ENCODE measurements around the gene OXT.
"Not testable (repeated sequence)": the region's sequence is repeated elsewhere in the genome, so short reads cannot be mapped to it uniquely, and the experiment has no call there.

OXT gene

DNA sequence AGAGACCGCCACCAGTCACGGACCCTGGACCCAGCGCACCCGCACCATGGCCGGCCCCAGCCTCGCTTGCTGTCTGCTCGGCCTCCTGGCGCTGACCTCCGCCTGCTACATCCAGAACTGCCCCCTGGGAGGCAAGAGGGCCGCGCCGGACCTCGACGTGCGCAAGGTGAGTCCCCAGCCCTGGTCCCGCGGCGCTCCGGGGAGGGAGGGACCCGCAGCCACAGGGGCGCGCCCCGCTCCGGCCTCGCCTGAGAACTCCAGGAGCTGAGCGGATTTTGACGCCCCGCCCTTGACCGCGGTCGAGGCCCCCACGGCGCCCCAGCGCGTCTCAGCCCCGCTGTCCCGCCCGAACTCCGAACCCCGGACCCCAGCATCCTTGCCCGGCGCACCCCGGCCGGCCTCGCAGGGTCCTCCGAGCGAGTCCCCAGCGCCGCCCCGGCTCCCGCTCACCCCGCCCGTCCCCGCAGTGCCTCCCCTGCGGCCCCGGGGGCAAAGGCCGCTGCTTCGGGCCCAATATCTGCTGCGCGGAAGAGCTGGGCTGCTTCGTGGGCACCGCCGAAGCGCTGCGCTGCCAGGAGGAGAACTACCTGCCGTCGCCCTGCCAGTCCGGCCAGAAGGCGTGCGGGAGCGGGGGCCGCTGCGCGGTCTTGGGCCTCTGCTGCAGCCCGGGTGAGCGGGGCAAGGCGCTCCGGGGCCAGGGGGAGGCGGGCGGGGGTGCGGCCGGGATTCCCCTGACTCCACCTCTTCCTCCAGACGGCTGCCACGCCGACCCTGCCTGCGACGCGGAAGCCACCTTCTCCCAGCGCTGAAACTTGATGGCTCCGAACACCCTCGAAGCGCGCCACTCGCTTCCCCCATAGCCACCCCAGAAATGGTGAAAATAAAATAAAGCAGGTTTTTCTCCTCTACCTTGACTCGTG lies at the start of gene OXT:
Gene OXT (plus strand): TSS at position 11 of the 920 bp plus-strand sequence. CDS start 36 bp downstream, at position 47.
- peak; percentile 57 to 62 (median 58) for DNase-seq (ENCODE audit: low read depth in 3 of 3, low spot score in 1 of 3)

DNA sequence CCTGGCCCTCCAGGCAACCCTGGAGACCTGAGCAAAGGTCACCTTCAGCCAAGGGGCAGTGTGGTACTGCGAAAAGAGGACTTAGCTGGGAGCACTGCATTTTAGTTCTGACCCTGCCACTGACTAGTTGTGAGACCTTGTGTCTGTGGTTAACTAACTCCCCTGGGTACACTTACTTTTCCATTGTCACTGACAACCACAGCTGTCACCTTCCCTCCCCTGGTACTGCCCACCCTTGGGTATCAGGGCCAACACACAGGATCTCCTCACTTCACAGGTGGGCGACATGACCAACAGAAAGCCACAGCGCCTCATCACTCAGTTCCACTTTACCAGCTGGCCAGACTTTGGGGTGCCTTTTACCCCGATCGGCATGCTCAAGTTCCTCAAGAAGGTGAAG lies 49.6 kb upstream of the OXT start:
- DNase-seq (ENCODE audit: low read depth in 3 of 3, low spot score in 1 of 3), result no peak

- not testable (repeated sequence) for DNase-seq (ENCODE audit: low read depth in 3 of 3, low spot score in 1 of 3)
Measured at GRCh38 chr20:3022559-3023490, 48.6 kb upstream of the OXT start.

DNA sequence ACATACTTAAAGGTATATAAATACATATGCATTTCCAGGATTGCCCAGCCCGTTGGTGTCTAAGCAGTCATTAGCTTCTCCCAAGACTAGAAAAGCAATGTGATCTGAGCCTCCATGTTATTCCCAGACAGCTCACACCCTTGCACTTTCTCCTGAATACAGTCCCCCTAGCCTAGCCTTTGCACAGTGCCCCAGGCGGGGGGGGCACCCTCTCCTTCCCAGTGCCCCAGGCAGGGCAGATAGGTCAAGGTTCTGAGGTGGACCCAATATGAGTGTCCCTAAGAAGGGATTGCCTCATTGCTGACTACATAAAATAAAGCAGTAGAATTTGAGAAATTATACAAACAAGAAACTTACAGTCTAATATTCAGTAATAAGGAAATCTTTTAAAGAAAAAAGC lies 43.4 kb upstream of the OXT start:
- no peak for DNase-seq (ENCODE audit: low read depth in 3 of 3, low spot score in 1 of 3)

DNA sequence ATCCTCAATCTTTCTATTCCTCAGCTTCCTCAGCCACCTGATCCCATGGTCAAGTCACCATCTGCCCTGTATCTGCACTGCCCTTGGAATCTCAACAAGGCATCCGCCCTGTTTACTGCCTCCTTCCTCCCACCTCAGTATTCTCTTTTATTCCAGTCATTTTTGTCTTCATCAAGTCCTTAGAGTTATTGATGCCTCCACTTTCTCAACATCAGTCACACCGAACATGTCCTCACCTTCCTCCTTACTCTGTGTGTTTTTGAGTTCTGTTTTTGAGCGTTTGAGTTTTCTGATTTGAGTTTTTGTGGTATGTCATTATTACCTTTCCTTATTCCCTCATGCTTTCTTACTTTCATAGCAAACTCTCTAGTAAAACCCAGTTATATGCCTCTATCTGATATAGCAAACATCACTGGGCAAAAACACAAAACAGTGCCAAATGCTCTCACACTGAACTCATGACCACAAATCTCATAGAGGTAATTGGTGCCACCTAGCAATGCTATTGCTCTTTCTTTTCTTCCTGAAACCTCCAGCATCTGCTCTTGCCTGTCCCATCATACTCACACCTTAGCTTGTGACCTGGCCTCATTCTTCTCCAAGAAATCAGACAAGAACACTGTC lies 39.8 kb upstream of the OXT start:
- no peak for DNase-seq (ENCODE audit: low read depth in 3 of 3, low spot score in 1 of 3)

GRCh38 chr20:3032624-3033023 lies 38.8 kb upstream of the OXT start:
- DNase-seq (ENCODE audit: low read depth in 3 of 3, low spot score in 1 of 3), result no peak

GRCh38 chr20:3037654-3038053 lies 33.8 kb upstream of the OXT start:
- DNase-seq (ENCODE audit: low read depth in 3 of 3, low spot score in 1 of 3), result no peak

- no peak for DNase-seq (ENCODE audit: low read depth in 3 of 3, low spot score in 1 of 3)
Measured at GRCh38 chr20:3038454-3038853, 33.0 kb upstream of the OXT start.

DNA sequence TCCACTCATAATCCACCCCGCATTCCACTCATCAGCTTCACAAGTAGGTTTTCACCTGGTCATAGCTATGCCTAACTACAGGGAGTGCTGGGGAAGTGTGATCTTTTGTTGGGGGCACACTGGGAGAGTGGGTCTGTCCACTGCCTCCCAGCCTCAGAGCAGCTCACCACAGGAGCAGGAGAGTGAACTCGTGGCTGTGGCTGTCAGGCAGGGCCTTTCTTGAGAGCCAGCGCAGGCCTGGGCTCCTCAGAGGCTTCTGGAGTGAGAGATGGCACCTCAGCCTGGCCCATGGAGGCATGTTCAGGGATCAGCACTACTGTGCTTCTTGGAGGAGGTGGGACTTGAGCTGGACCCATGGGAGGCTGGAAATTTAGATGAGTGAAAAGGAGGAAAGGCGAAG lies 32.0 kb upstream of the OXT start:
- DNase-seq (ENCODE audit: low read depth in 3 of 3, low spot score in 1 of 3), result no peak

DNA sequence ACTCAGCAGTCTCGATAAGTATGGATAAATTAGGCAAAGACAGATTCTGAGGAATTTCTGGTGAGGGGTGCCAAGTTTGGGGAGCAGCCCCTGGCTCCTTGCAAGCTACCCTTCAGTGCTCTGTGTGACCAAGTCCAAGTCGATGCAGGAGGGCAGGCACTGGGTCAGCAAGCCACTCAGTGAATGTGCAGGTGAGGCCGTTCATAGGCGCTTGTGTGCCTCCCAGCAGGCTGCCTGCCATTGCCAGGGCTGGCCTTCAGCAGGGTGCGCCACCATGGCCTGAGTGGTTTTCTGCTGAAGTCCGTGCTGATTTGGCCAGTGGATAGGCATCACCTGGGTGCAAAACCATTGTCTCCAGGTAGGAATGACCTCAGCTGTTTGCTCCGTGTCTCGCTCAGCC lies 31.3 kb upstream of the OXT start:
- DNase-seq (ENCODE audit: low read depth in 3 of 3, low spot score in 1 of 3), result no peak

DNA sequence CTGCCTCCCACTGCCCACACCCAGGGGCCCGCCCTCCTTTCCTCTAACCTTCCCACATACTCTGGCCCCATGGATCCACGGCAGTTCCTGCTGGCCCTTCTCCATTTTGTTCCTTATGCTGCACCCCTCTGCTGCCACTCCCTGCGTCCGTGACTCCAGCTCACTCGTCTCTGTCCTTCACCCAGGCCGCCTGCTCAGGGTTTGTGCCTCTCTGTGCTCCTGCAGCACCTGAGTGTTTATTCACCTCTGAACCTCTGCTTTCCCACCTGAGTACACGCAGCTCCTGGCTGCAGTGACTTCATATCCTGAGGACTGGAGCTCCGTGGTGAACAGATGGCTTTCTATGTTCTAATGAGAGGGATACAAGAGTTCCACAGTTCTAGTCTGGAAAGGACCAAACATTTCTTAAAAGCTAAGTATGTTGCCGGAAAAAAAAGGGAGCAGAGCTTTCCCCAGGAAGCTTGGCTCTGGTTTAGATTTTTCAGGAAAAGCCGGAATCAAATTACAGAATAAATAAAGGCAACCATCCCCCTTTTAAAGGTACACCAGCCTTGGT lies 29.5 kb upstream of the OXT start:
- DNase-seq (ENCODE audit: low read depth in 3 of 3, low spot score in 1 of 3), result no peak

DNA sequence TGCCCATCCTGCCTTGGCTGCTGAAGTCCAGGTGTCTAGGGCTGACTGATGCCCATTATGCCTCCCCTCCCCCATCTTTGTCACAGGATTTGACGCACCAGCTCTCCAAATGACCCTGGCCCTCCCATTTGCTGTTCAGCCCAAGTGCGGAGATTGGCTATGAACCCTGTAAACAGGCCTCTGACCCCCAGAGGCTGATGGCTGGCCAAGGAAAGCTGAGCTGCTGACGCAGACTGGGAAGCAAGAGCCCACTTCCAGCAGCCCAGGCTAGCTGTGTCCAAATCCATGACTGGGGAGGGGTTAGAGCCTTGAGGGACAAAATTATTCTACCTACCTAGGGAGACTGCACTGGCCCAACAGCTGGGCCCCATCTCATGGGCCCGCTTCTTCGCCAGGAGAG lies 28.8 kb upstream of the OXT start:
- no peak for DNase-seq (ENCODE audit: low read depth in 3 of 3, low spot score in 1 of 3)

- DNase-seq (ENCODE audit: low read depth in 3 of 3, low spot score in 1 of 3), result no peak
Measured at GRCh38 chr20:3043322-3043721, 28.1 kb upstream of the OXT start, which contains the start of gene GNRH2. Gene GNRH2, plus strand, starts transcription at chr20:3043622. Its CDS starts 793 bp downstream, at chr20:3044415.

DNA sequence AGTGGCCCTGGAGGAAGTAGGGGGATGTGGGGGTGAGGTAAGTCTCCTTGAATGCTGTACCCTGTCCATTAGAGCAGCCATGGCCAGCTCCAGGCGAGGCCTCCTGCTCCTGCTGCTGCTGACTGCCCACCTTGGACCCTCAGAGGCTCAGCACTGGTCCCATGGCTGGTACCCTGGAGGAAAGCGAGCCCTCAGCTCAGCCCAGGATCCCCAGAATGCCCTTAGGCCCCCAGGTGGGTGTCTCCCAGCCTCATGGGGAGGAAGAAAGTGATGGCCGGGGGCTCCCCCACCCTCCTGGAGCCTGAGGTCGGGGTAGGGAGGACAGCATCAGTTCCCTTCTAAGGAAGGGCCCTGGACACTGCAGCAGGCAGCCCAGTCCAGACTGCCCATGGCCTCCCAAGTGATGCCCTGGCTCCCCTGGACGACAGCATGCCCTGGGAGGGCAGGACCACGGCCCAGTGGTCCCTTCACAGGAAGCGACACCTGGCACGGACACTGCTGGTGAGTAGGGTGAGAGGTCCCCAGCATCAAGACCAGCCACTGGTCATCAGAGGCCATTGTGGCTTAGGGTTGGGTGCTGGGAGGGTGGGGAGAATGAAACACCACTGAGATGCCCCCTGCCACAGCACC lies 27.0 kb upstream of the OXT start:
- no peak for DNase-seq (ENCODE audit: low read depth in 3 of 3, low spot score in 1 of 3)

DNA sequence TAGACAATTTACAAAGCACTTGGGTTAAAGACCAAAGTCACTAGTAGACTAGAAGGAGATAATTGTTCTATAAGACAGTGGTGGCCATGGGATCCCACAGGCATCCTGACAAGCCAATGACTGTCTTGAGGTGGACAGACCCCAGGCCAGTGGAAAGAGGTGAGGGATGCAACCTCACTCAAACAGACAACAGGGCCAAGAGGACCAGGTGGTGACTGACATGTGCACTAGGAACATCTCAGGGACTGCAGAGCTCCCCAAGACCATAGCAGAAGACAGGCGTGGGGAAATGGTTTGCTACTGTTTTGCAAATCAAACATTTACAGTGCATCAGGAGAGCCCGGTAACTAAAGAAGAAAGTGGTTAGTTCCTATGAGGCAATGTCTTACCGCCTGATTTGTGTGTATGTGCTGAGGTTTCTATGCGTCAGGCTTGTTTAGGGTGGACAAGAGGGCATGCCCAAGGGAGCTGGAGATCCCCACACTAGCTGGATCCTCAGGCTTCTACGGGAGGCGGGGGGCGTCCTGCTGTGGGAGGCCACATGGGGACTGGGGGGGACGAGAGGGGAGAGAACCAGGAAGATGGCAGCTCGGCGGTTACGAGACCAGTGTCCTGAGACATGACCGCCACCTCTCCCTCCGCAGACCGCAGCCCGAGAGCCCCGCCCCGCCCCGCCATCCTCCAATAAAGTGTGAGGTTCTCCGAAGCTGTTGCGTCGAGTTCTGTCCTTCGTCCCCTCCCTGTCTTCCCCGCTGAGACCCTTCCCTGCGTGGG lies 26.2 kb upstream of the OXT start:
- DNase-seq (ENCODE audit: low read depth in 3 of 3, low spot score in 1 of 3), result no peak

DNA sequence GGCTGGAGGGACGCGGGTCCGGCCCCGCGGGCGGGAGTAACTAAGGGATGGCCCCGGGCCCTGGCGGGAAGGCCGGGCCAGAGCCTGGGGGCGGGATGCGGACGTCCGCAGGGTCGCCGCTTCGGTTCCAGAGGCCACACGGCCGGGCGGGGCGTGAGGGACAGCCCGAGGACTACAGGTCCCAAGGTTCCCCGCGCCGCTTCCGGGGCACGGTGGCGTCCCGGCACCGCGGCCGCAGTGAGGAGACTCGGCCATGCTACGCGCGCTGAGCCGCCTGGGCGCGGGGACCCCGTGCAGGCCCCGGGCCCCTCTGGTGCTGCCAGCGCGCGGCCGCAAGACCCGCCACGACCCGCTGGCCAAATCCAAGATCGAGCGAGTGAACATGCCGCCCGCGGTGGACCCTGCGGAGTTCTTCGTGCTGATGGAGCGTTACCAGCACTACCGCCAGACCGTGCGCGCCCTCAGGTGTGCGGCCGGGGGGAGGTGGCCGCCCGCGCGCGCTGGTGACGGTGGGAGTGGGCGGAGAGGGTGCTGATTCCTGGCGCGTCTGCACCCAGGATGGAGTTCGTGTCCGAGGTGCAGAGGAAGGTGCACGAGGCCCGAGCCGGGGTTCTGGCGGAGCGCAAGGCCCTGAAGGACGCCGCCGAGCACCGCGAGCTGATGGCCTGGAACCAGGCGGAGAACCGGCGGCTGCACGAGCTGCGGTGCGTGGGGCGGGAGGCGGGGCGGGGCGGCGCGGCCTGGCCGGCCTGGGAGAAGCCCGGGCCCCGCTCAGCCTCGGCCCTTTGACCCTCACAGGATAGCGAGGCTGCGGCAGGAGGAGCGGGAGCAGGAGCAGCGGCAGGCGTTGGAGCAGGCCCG lies 25.4 kb upstream of the OXT start, which contains the start of gene MRPS26:
Gene MRPS26 (plus strand): TSS at position 237 of the 861 bp plus-strand sequence. CDS start 17 bp downstream, at position 254.
- peak; percentile 21 to 71 (median 49) for DNase-seq (ENCODE audit: low read depth in 3 of 3, low spot score in 1 of 3)

- no peak for DNase-seq (ENCODE audit: low read depth in 3 of 3, low spot score in 1 of 3)
Measured at GRCh38 chr20:3046677-3047462, 24.6 kb upstream of the OXT start.
